T-helper 22 cell (primary cell): Measurements from ENCODE around the gene RPS2.

ENCODE experiments used
- DNase-seq: peaks from one replicate; pipeline ENCODE4 v3.0.0-alpha.2; 2020; ENCODE audit warnings: low read depth

The RPS2 gene

DNA sequence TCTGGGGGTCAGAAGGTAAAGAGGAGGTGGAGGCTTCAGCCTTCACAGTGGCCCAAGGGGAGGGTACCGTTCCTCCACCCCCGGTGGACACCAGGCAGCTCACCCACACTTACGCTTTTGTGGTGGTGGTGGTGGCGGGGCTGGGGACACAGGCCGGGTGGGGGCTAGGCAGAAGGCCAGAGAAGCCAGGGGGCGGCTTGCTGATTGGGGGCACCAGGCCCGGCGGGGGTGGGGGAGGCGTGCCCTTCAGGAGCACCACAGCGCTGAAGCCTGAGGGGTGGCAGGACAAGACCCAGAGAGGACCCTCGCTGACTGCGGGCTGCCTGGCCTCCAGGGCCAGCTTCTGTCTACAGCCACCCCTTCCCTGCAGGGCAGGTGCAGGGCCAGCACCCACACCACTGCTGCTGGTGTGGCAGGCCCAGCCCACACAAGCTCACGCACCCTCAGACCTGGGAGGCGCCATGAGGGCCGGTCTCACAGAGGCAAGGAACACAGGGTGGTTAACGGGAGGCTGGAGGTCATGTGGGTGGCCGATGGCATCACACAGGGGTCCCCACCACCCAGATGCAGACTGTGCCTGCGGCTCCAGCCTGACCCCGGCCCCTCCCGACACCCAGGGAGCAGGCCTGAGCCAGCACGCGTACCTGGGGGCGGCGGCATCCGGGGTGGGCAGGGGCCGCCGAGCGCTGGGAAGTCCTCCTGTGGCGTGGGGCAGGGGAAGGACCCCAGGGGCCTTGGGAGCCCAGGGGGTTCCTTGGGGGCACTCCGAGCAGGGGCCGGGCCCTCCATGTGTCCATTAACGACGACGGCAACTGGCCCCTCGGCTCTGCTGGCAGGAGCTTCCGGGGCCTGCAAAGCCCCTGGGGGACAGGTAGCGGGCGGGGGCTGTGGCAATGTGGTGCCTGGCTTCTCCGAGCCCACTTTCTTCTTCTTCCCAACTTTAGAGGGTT lies 34.5 kb upstream of the RPS2 start:
- no peak for DNase-seq

DNA sequence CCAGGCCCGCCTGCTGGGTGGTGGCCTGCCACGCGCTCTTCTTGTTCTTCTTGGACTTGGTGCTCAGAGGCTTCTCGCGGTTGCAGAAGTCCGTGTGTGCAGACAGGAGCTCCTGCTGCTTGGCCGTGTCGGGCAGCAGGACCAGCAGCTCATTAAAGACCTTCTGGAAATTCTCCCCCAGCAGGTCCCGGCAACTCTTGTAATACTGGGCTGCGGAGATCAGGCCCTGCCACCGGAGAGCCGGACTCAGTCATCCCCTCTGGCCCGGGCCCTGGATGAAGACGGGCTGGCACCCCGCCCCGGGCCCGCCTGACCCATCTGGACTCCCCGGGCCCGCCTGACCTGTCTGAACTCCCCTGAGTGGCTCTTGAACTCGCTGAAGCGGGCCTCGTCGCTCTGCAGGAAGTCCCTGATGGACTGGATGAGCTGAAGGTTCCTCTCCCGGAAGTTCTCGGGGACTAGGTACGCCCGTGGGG lies 33.8 kb upstream of the RPS2 start:
- DNase-seq, result no peak

DNA sequence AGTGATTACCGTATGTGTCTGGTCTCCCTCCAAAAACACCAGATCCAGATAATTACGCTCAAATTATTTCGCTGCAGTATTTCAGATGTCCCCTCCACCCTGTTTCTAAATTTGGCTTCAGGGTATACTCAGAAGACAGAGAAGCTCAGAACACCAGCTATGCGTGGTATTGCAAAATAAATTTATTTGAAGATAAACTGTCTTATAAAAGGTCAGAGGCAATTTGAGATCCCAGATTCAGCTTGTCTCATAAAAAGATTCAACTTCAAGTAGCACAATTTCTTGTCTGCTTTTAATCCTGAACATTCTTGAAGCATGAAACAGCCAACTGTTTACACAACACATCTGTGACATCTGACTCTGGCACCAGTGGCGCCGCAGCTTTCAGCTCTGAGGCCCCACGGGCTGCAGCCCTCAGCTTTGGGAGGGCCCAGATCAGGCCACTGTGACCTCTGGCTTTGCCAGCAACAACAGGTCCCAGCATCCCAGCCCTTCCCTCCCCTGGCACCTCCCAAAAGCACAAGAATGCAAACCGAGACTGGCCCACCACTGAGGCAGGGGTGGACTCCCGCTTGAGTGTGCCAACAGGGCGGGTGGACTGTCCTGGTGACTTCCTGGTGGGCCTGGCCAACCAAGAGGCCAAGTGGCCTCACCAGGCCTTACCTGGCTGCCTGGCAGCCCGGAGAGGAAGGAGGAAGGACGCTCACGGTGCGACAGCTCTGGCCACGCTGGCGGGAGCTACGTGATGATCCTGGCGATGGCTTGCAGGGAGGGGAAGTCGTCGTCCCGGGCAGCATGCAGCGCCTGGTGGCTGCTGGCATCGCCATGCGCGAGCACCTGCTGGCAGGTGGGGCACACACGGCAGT lies 33.1 kb upstream of the RPS2 start:
- no peak for DNase-seq

DNA sequence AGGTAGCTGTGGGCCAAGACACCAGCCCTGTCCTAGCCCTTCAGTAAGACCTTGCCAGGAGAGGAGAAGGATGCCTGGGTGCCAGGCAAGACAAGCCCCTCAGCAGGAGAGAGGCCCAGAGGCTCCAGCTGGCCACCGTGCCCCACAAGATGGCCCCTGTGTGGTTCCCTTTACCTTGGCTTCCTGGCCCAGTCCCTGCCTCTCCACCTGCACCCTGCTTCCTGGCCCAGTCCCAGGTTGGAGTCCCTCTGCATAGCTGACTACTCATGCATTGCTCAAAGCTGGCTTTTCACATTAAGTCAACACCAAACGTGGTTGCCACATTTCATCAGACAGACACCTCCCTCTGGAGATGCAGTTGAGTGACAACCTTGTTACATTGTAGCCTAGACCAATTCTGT lies 29.1 kb upstream of the RPS2 start:
- DNase-seq, result no peak

DNA sequence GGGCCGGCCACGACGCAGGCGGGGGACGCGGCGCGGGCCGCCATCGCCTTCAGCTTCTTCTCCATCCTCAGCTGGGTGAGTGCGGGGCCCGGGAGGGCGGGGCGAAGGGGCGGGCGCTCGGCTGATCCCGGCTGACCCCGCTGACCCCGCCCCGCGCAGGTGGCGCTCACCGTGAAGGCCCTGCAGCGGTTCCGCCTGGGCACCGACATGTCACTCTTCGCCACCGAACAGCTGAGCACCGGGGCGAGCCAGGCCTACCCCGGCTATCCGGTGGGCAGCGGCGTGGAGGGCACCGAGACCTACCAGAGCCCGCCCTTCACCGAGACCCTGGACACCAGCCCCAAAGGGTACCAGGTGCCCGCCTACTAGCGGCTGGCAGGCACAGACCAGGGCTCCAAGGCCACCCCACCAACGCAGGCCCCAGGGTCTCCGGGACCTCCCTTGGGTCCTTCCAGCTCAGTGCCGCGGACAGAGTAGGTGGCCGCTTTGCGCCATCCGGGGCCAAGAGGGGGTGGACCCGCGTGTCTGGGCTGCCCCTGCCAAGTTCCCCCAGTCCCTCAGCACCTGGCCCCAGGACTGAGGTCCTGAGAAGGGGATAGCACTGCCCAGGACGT lies 28.2 kb upstream of the RPS2 start:
- no peak for DNase-seq

DNA sequence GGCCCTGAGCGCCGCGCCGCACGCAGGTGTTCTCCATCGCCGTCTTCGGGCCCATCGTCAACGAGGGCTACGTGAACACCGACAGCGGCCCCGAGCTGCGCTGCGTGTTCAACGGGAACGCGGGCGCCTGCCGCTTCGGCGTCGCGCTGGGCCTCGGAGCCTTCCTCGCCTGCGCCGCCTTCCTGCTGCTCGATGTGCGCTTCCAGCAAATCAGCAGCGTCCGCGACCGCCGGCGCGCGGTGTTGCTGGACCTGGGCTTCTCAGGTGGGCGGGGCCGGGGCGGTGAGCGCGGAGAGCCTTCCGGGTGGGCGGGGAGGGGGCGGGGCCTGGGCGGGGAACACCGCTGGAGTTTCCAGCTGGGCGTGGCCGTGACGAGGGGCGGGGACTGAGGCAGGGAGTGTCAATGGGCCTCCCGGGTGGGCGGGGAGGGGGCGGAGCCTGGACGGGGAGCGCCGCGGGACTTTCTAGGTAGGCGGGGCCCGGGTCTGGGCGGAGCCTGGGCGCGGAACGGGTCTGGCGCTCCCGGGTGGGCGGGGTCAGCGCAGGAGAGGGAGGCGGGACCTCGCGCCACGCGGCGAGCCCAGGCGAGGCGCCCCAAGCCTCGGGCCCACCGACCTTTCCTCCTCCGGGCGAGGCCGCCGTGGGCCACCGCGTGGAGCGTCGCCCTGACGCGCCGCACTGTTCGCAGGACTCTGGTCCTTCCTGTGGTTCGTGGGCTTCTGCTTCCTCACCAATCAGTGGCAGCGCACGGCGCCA lies 27.5 kb upstream of the RPS2 start:
- DNase-seq, result peak; percentile 98

DNA sequence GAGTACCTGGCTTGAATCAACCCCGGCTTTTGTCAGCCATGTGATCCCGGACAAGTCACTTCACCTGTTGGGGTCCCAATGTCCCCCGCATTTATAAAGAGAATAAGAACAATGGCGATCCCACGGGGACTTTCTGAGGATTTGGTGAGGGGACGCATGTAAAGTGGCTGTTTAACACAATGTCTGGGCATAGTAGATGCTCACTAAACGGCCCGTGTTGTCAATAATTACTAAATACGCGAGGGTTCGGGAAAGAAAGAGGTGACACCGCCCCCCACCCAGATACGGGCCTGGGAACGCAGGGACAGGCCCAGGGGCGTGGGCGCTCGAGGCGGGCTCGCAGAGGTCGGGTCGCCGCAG lies 26.9 kb upstream of the RPS2 start:
- no peak for DNase-seq

DNA sequence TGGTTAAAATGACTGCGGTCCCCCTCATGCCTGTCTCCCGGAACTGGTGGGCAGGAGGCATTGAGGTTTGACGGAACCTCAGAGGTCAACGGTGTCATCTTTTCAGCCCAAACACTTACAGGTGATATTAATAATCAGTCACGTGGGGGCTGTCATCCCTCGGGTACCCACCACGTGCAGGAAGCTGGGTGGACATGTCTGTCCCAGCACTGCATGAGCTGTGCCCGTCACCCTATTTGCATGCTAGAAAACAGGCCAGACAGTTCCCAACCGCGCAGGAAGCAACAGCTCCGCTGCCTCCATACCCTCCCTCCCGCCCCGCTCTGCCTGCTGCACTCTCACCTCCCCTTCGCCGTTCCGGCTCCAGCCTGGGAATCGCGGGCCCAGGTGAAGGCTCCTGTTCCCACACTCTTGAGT lies 26.5 kb upstream of the RPS2 start:
- peak; percentile 47 for DNase-seq

DNA sequence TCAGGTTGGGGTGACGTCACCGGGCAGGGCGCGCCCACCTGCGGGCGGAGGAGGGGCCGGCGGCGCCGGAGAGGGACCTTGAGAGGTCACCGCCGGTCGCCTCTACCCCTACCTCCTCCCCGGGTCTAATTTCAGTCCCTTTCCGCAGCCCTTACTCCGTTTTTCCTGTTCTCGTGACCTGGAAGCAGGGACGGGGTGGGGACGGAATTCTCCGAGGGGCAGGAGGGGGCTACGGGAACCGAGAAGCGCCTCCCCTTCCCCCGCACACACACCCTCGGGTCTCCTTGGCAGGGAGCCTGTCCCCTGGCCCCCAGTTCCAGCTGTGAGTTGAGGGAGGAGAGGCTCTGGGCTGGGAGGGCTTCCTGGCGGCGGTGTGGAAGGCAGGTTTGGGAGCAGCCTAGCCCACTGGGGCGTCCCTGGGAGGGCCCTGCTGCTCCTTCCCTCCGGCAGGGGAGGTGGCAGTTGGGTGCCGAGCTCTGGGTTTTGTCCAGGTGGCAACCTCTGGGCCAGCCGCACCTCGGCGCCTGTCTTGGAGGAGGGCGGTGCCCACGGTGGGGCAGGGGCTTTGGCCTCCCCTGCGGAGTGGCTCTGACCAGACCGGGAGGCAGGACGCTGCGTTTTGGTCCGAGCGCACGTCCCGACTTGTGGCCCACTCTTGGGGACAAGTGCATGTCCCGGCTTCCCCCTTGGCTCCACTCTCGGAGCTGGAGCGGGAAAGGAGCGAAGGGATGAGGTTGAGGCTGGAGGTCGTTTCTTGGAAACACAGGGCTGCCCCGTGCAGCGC lies 25.9 kb upstream of the RPS2 start:
- no peak for DNase-seq

DNA sequence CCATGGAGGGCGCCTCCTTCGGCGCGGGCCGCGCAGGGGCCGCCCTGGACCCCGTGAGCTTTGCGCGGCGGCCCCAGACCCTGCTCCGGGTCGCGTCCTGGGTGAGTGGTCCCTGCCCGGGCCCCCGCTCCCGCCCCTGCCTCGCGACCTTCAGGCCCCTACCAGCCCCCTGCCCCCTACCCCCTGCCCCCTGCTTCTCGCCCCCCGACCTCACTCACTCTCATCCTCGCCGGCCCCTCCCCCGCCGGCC lies 25.4 kb upstream of the RPS2 start:
- DNase-seq, result no peak

DNA sequence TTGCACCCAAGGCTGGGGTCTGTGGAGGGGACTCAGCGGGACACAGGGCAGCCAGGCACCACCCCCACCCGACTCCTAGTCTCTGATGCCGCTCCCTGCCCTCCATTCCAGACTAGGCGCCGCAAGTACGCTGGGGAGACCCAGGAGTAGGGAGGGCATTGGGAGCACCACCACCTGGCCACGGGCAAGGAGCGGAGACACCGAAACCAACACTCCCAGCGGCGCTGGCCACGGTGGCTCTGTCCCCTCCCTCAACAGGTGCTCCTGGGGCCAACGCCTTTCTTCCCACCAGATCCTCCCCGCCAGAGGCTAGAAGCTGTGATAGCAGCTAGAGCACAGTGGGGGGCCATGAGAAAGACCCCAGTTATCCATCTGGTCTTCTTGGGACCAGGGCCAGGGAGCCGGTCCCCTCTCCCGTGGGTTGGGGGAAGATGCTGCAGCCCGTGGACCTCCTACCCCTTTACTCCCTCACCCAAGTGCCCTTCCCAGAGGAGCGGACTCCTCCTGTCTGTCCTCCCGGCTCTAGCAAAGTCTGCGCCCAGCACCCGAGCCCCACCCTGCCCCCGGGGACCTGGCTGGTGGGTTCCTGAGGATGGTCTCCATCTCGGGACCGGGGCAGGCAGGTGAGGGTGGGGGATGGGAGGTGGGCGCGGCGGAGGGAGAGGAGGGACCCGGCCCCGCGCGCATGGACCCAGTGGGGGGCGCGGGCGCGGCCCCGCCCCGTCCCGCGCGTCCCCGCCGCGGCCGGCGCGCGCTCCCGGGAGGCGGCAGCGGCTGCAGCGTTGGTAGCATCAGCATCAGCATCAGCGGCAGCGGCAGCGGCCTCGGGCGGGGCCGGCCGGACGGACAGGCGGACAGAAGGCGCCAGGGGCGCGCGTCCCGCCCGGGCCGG lies 24.8 kb upstream of the RPS2 start, which contains the start of gene SYNGR3:
TSS of gene SYNGR3 (plus strand) at position 762 of the 892 bp plus-strand sequence. CDS start 133 bp downstream, outside the sequence.
- no peak for DNase-seq

DNA sequence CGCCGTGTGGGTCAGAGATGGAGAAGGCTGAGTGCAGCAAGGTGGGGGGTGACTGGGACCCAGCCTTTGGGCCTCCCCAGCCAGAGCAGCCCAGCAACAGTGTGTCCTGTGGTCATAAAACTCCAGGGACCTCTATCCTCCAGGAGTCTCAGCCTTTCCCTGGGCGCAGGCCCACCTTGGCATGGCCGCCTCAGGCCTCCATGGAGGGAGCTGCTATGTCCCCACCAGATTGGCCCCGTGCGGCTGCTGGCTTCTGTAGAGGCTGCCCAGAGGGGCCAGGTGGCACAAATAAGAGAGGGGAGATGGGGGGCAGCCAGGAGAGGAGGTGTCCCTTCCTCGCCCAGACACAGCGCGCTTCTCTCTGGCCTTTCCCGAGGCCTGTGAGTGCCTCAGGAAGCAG lies 22.6 kb upstream of the RPS2 start:
- no peak for DNase-seq

DNA sequence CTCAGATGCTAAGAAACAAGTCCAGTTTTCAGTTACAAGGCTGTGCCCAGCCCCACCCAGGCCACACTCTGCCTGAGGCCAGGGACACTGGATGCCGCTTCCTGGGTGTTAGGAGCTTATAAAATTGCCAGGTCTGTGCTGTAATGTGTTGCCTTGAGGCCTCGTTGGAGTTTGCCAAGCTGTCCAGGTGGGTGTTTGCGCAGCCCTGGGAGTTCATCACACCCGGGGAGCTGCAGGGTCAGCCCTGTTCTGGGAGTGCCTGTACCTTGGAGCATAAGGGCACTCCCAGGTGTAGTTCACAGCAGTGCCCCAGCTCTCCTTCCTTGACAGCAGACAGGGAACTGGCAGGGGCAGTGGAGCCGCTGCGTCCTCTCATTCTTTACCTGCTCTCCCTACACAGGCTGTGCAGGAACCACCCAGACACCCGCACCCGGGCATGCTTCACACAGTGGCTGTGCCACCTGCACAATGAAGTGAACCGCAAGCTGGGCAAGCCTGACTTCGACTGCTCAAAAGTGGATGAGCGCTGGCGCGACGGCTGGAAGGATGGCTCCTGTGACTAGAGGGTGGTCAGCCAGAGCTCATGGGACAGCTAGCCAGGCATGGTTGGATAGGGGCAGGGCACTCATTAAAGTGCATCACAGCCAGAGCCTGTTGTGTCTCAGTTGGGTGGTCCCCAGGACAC lies 21.0 kb upstream of the RPS2 start:
- DNase-seq, result no peak

DNA sequence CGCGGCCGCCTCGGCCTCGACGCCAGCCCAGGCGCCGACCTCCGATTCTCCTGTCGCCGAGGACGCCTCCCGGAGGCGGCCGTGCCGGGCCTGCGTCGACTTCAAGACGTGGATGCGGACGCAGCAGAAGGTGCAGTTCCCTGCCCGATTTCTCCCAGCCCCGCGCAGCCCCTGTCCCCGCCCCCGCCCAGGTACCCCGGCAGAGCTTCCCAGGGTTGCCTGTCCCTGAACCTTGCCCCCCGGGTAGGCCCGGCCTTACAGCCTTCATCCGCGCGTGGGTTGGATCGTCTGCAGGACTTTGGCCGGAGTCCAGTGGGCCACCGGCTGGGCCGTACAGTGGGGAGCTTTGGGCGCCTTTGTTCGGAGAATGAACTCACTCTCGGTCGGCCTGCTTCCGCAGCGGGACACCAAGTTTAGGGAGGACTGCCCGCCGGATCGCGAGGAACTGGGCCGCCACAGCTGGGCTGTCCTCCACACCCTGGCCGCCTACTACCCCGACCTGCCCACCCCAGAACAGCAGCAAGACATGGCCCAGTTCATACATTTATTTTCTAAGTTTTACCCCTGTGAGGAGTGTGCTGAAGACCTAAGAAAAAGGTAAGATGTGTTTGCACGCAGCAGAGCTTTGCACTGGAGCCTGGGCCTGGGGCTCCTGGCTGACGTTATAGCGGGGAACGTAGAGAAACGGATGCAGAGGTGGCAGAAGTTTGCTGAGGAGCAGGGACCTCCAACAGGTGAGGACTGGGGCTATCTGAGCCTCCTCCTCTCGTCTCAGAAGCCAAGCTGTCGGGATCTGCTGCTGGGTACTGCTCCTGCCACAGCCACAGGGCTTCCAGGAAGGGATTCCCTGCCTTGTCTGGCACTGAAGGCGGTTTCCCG lies 20.0 kb upstream of the RPS2 start:
- no peak for DNase-seq

DNA sequence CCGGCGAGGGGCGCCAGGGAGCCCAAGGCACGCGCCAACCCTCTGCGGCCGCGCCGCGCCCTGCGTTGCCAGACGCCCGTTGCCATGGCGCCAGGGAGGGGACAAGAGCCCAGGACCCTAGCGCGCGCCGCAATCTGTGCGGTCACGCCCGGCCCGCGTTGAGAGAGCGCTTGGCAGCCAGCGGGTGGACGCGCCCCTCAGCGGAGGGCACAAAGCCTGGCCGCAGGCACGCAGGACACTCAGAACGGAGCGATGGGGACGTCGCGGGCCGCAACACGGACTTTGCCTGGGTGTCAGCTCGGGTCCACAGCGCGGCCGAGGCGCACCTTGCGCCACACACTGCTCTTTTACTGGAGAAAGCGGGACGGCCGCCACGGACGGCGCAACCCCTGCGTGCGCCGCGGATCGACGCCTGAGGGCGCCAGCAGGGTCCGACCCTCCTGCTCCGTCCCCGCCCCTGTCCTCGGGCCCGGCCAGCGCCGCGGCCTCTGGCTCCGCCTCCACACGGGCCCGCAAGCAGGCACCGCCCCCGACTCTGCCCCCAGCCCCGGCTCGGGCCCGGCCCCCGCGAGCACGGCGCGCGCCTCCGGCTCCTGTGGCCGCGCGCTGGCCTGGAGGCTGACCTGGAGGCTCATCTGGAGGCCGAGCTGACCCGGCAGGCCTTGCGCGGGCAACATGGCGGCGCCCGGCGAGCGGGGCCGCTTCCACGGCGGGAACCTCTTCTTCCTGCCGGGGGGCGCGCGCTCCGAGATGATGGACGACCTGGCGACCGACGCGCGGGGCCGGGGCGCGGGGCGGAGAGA lies 19.1 kb upstream of the RPS2 start, which contains the start of gene GFER:
TSS of gene GFER (plus strand) at position 650 of the 803 bp plus-strand sequence. CDS start at position 676, 26 bp downstream.
- peak; percentile 42 for DNase-seq

DNA sequence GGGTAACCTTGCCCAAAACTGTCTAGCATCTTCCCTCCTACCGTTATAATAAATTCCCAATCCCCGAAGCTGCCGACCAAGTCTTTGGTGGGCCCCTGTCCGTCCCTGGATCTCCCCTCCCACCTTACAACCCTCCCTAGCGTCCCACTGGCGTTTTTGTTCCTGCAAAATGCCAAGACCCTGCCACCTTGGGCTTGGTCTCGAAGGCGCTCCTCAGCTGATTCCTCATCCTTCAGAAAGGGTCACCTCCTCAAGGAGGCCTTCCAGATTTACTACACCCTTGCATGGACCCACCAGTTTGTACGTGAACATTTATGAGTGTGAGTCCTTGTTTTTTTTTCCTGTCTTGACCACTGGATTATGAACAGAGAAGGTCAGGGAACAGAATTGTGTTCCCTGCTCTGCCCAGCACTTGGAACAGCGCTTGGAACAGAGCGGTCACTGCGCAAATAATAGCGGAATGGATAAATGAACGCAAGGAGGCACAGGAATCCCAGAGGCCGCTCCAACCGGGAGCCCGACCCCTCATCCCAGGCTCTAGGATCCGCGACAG lies 18.4 kb upstream of the RPS2 start:
- no peak for DNase-seq

DNA sequence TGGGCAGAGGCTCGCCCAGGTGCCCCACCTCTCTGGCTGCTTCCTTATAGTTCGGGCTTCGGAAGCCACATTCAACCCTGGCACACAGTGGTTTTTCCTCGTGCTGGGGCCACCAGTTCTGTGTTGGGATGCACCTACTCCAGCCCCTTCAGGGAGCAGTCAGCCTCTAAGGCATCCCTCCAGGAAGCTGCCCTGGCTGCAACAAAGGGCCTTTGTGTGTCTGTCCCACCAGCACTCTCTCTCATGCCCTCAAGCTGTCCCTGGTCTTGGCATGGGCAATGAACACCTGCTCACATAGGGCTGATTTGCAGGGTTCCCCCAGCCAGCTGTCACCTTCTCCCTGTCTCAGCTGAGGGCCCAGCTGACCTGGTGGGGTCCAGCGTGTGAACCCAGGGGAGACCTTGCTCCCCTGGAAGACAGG lies 17.4 kb upstream of the RPS2 start:
- DNase-seq, result no peak
